ENCODE data around the gene IDH2.

IDH2 gene

GRCh38 chr15:90126596-90127435 is 24.5 kb upstream of the IDH2 start:
- TF ChIP-seq TAF1 (IDR thresholded peaks at IDR 0.05; ENCODE audit: borderline replicate concordance, insufficient read depth, low read length) (no peak), FOXP2 (optimal IDR thresholded peaks at IDR 0.05; ENCODE audit: borderline replicate concordance, extremely low read depth, extremely low read length, insufficient read depth) (no peak), POLR2AphosphoS5 (IDR thresholded peaks at IDR 0.05; ENCODE audit: low read depth, low read length) (no peak), REST (IDR thresholded peaks at IDR 0.05; ENCODE audit: insufficient read depth in 1 of 2, low read depth in 2 of 2, low read length in 2 of 2) (no peak), SIN3A (IDR thresholded peaks at IDR 0.05; ENCODE audit: borderline replicate concordance, insufficient read depth, low read length) (no peak)

GRCh38 chr15:90126022-90126421 is 23.8 kb upstream of the IDH2 start:
- TF ChIP-seq SIN3A (IDR thresholded peaks at IDR 0.05; ENCODE audit: borderline replicate concordance, insufficient read depth, low read length) (no peak), POLR2AphosphoS5 (IDR thresholded peaks at IDR 0.05; ENCODE audit: low read depth, low read length) (no peak)

GRCh38 chr15:90124507-90124906 is 22.2 kb upstream of the IDH2 start:
- no peak for TF ChIP-seq SIN3A (IDR thresholded peaks at IDR 0.05; ENCODE audit: borderline replicate concordance, insufficient read depth, low read length)
- TF ChIP-seq POLR2AphosphoS5 (IDR thresholded peaks at IDR 0.05; ENCODE audit: low read depth, low read length): no peak
- no peak for TF ChIP-seq FOXP2 (optimal IDR thresholded peaks at IDR 0.05; ENCODE audit: borderline replicate concordance, extremely low read depth, extremely low read length, insufficient read depth)

GRCh38 chr15:90121086-90121485 is 18.8 kb upstream of the IDH2 start:
- TF ChIP-seq REST (IDR thresholded peaks at IDR 0.05; ENCODE audit: insufficient read depth in 1 of 2, low read depth in 2 of 2, low read length in 2 of 2) (no peak), FOXP2 (optimal IDR thresholded peaks at IDR 0.05; ENCODE audit: borderline replicate concordance, extremely low read depth, extremely low read length, insufficient read depth) (no peak), SIN3A (IDR thresholded peaks at IDR 0.05; ENCODE audit: borderline replicate concordance, insufficient read depth, low read length) (no peak), POLR2AphosphoS5 (IDR thresholded peaks at IDR 0.05; ENCODE audit: low read depth, low read length) (no peak), TAF1 (IDR thresholded peaks at IDR 0.05; ENCODE audit: borderline replicate concordance, insufficient read depth, low read length) (no peak)

GRCh38 chr15:90119367-90119766 is 17.1 kb upstream of the IDH2 start:
- TF ChIP-seq TAF1 (IDR thresholded peaks at IDR 0.05; ENCODE audit: borderline replicate concordance, insufficient read depth, low read length): no peak
- TF ChIP-seq SIN3A (IDR thresholded peaks at IDR 0.05; ENCODE audit: borderline replicate concordance, insufficient read depth, low read length): no peak
- no peak for TF ChIP-seq REST (IDR thresholded peaks at IDR 0.05; ENCODE audit: insufficient read depth in 1 of 2, low read depth in 2 of 2, low read length in 2 of 2)
- TF ChIP-seq FOXP2 (optimal IDR thresholded peaks at IDR 0.05; ENCODE audit: borderline replicate concordance, extremely low read depth, extremely low read length, insufficient read depth): no peak
- TF ChIP-seq POLR2AphosphoS5 (IDR thresholded peaks at IDR 0.05; ENCODE audit: low read depth, low read length): no peak

- TF ChIP-seq SIN3A (IDR thresholded peaks at IDR 0.05; ENCODE audit: borderline replicate concordance, insufficient read depth, low read length) (no peak), TAF1 (IDR thresholded peaks at IDR 0.05; ENCODE audit: borderline replicate concordance, insufficient read depth, low read length) (no peak), POLR2AphosphoS5 (IDR thresholded peaks at IDR 0.05; ENCODE audit: low read depth, low read length) (no peak)
Measured at GRCh38 chr15:90115783-90116182, 13.5 kb upstream of the IDH2 start.

All from PFSK-1 (cell line).